Measurements from ENCODE around the gene SMOC2. TPM values are rescaled to one million over a fixed set of nuclear protein-coding genes. Genes with fewer than 3 reads are reported as not detected.

The SMOC2 gene
- polyA plus RNA-seq, 1 experiment = not detected

- H3K4me3 ChIP-seq (ENCODE audit: low read depth, low read length) = no peak overlapping the region
- H3K9me3 ChIP-seq (ENCODE audit: control insufficient read depth, insufficient read depth, low read length) = peaks cover 50% of the 10 kb centered on the region
- H3K27ac ChIP-seq (ENCODE audit: low read depth, low read length) = no peak overlapping the region
- DNase-seq (ENCODE audit: low read depth, low spot score) = no peak
- ChIA-PET CTCF (no interaction called here), POLR2A (no interaction called here)
- TF ChIP-seq CTCF (IDR thresholded peaks at IDR 0.05; ENCODE audit: low read depth, low read length) = no peak
- H3K27me3 ChIP-seq (ENCODE audit: control insufficient read depth, insufficient read depth, low read length) = no peaks in the 10 kb centered on the region
Measured at GRCh38 chr6:168546151-168546550, 105.2 kb downstream of the SMOC2 start.

GRCh38 chr6:168546730-168547129, 105.7 kb downstream of the SMOC2 start:
- no peak for DNase-seq (ENCODE audit: low read depth, low spot score)
- no peak overlapping the region for H3K4me3 ChIP-seq (ENCODE audit: low read depth, low read length)
- CTCF ChIA-PET = no interaction called here
- TF ChIP-seq CTCF (IDR thresholded peaks at IDR 0.05; ENCODE audit: low read depth, low read length) = no peak
- H3K9me3 ChIP-seq (ENCODE audit: control insufficient read depth, insufficient read depth, low read length) = peaks cover 49% of the 10 kb centered on the region
- H3K27me3 ChIP-seq (ENCODE audit: control insufficient read depth, insufficient read depth, low read length) = no peaks in the 10 kb centered on the region
- no peak overlapping the region for H3K27ac ChIP-seq (ENCODE audit: low read depth, low read length)
- POLR2A ChIA-PET = no interaction called here

- ChIA-PET POLR2A (no interaction called here), CTCF (no interaction called here)
- H3K9me3 ChIP-seq (ENCODE audit: control insufficient read depth, insufficient read depth, low read length) = peaks cover 50% of the 10 kb centered on the region
- H3K27me3 ChIP-seq (ENCODE audit: control insufficient read depth, insufficient read depth, low read length) = no peaks in the 10 kb centered on the region
- no peak overlapping the region for H3K4me3 ChIP-seq (ENCODE audit: low read depth, low read length)
- DNase-seq (ENCODE audit: low read depth, low spot score) = no peak
- H3K27ac ChIP-seq (ENCODE audit: low read depth, low read length) = no peak overlapping the region
- TF ChIP-seq CTCF (IDR thresholded peaks at IDR 0.05; ENCODE audit: low read depth, low read length) = no peak
Measured at GRCh38 chr6:168550326-168550725, 109.3 kb downstream of the SMOC2 start.

GRCh38 chr6:168554472-168554871, 113.5 kb downstream of the SMOC2 start:
- no peak for DNase-seq (ENCODE audit: low read depth, low spot score)
- H3K9me3 ChIP-seq (ENCODE audit: control insufficient read depth, insufficient read depth, low read length) = peaks cover 58% of the 10 kb centered on the region
- no peaks in the 10 kb centered on the region for H3K27me3 ChIP-seq (ENCODE audit: control insufficient read depth, insufficient read depth, low read length)
- no peak overlapping the region for H3K4me3 ChIP-seq (ENCODE audit: low read depth, low read length)
- no peak overlapping the region for H3K27ac ChIP-seq (ENCODE audit: low read depth, low read length)
- POLR2A ChIA-PET = no interaction called here
- TF ChIP-seq CTCF (IDR thresholded peaks at IDR 0.05; ENCODE audit: low read depth, low read length) = no peak
- CTCF ChIA-PET = no interaction called here

- POLR2A ChIA-PET = no interaction called here
- peaks cover 58% of the 10 kb centered on the region for H3K9me3 ChIP-seq (ENCODE audit: control insufficient read depth, insufficient read depth, low read length)
- no peak overlapping the region for H3K4me3 ChIP-seq (ENCODE audit: low read depth, low read length)
- H3K27ac ChIP-seq (ENCODE audit: low read depth, low read length) = no peak overlapping the region
- no peak for DNase-seq (ENCODE audit: low read depth, low spot score)
- no peak for TF ChIP-seq CTCF (IDR thresholded peaks at IDR 0.05; ENCODE audit: low read depth, low read length)
- CTCF ChIA-PET = no interaction called here
- H3K27me3 ChIP-seq (ENCODE audit: control insufficient read depth, insufficient read depth, low read length) = no peaks in the 10 kb centered on the region
Measured at GRCh38 chr6:168554898-168555617, 114.1 kb downstream of the SMOC2 start.
